GM13977 (cell line): Measurements from ENCODE around the gene ADAMTSL5.

Experiments used
- DNase-seq: peaks from one replicate; pipeline ENCODE4 v3.0.0; 2012; ENCODE audit warnings: low spot score
- in situ Hi-C: fragments of 300-500 bp; cut with MboI; formaldehyde crosslinking; loops from one replicate; pipeline ENCODE4 v1.12.0; 2022; ENCODE audit warnings: low sequenced_read_pairs, low pct_unique_long_range_greater_than_20kb, mixed read lengths, inconsistent platforms; ENCODE audit not compliant: unreplicated experiment
- TF ChIP-seq, protein P1 (sequence below): IDR thresholded peaks from 2 replicates; pipeline ENCODE4 v1.5.1; 2012; ENCODE audit warnings: mild to moderate bottlenecking, control low read depth; ENCODE audit not compliant: insufficient read depth; ENCODE audit errors: extremely low read depth, missing control alignments

ADAMTSL5 gene

DNA sequence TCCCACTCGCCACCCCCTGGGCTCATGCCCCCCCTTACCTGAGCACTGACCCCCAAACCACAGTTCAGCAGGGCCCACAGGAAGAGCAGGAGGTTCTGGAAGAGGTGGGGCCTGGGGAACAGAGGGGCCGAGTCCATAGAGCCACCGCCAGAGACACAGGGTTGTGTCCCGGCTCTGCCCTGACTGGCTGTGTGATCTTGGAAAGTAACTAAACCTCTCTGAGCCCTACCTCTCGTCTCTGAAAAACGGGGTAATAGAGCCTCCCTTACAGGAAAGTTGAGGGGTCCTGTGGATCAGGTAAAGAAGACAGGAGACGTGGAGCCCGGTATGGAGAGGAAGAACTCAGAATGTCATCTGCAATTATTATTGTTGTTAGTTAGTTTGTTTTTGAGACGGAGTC lies 2.0 kb downstream of the ADAMTSL5 start:
- in situ Hi-C loops: no loop called here

DNA sequence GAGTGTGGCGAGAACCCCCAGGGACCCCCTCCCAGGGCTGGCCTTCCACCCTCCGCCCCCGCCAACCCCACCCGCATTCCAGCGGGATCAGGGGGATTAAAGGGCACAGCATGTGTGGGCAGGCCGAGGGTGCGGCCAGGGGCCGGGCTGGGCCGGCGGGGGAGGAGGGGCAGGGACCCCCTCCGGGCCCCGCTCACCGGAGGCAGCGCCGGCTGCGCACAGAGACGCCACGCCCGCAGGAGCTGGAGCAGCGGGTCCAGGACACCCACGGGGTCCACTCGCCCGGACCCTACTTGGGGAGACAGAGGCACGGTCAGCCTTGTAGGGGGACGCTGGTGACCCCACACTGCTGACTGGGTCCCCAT lies 2.4 kb downstream of the ADAMTSL5 start:
- in situ Hi-C loops: no loop called here
- TF ChIP-seq, protein P1, sequence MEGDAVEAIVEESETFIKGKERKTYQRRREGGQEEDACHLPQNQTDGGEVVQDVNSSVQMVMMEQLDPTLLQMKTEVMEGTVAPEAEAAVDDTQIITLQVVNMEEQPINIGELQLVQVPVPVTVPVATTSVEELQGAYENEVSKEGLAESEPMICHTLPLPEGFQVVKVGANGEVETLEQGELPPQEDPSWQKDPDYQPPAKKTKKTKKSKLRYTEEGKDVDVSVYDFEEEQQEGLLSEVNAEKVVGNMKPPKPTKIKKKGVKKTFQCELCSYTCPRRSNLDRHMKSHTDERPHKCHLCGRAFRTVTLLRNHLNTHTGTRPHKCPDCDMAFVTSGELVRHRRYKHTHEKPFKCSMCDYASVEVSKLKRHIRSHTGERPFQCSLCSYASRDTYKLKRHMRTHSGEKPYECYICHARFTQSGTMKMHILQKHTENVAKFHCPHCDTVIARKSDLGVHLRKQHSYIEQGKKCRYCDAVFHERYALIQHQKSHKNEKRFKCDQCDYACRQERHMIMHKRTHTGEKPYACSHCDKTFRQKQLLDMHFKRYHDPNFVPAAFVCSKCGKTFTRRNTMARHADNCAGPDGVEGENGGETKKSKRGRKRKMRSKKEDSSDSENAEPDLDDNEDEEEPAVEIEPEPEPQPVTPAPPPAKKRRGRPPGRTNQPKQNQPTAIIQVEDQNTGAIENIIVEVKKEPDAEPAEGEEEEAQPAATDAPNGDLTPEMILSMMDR: no peak
- DNase-seq: no peak

More for the DNA sequence above, 2.0 kb downstream of the ADAMTSL5 start:
- no peak for DNase-seq
- TF ChIP-seq, protein P1: no peak

DNA sequence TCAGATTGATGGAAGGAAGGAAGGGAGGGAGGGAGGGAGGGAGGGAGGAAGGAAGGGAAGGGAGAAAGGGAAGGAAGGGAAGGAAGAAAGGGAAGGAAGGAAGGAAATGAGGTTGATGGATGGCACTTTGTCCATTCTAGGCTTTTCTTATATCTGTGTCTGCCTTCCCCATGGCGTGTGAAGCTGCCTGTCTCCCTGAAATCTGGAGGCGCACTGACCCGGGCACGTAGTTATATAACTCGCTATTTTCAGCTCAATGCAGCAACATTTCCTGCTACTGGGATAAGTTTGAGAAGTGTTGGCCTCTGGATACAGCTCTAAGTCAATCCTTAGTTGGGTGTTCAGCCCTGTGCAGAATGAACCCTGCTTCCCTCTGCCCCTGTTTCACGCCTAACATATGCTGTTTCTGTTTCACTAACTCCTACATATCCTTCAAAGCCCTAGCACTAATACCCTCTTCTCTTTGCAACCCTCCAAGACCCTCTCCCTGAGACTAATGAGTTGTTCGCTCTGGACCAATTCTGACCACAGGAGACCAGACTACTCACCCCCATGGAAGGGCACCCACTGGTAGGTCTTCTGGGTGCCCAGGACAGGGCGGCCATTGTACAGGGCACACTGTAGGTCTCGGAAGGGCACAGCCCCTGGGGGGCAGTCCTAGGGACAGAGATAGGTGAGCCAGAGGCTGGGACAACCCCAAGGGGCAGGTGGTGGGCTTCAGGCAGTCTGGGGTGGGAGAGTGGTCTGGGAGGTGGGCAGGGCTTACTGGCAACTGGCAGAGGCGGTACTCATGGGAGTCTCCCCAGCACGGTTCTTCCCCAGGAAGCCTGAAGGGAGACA lies 3.0 kb downstream of the ADAMTSL5 start:
- DNase-seq: no peak
- TF ChIP-seq, protein P1: no peak
- in situ Hi-C loops: no loop called here

DNA sequence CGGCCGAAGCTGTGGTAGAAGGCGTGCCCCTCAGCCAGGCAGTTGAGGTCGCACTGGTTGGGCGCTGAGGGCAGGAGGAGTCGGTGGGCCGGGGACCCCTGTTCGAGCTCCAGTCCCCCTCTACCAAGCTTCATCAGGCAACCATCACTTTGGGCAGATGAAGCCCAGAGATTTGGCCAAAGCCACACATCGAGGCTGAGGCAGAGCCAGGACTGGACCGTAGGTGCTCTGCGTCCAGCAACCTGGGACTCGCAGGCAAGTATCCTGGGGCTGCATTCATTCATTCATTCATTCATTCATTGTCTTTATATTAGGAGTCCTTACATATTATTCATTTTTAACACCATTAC lies 4.3 kb downstream of the ADAMTSL5 start:
- in situ Hi-C loops: no loop called here
- TF ChIP-seq, protein P1: no peak
- no peak for DNase-seq

DNA sequence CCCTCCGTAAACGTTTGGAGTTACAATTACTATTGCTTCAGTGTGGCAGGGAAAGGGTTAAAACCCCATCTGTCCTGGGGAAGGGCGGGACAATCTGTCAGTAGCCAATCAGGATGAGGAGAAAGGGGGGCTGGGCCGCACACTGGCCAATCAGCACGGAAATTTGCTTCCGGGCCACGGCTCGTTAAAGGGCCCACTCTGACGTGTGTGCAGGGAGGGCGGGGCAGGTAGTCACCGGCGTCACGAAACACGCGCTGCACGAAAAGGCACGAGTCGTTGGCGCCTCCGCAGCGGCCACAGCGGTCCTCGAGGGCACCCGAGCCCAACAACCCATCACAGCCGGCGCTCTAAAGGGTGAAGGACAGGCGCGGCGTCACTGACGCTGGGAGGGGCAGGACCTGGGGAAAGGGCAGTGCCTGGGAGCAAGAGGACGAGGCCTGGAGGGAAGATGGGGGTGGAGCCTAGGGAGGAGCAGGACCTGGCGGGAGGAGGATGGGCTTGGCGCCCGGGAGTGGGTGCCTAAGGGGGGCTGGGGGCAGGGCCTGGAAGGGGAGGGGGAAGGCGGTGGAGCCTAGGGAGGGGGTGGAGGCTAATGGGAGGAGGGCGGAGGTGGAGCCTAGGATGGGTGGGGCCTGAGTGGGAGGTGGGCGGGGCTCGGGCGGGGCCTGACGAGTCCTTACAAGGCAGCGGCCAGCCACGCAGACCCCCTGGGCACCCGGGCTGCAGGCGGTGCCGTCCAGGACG lies 4.9 kb downstream of the ADAMTSL5 start:
- TF ChIP-seq, protein P1: no peak
- DNase-seq: peak; percentile 99
- in situ Hi-C loops: no loop called here

DNA sequence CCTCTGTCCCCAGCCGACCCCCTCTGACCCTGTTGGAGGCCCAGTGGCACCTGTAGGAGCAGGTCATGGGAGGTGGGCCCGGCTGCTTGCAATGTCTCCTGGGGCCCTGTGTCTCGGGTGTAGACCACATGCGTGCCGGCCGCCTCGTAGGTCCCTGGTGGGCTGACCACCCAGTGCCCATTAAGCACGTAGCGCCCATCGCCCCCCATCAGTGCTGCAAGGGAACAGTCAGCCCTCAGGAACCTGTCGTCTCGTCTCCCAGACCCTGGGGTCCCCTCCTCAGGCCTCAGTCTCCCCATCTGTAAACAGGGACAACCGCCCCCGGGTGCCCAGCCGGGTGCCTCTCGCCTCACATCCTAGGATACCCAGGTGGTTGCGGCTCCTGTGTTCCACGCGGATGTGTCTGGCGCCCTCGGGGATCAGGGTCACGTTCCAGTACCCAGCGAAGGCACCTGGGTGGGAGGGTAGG lies 5.6 kb downstream of the ADAMTSL5 start:
- in situ Hi-C loops: no loop called here

More for the DNA sequence above, 5.6 kb downstream of the ADAMTSL5 start:
- DNase-seq: no peak
- TF ChIP-seq, protein P1: no peak
